HL-60 (cell line): Measurements from ENCODE around the gene NT5C1A.

Experiments
- DNase-seq, 2 experiments: peaks; one replicate each; pipeline ENCODE4 v3.0.0-alpha.2; 2010 to 2020; ENCODE audit warnings: low read depth in 1 of 2, low spot score in 1 of 2
- H3K27ac ChIP-seq: fragments of 250-450 bp; sonication (Bioruptor Pico); replicated peaks from 2 replicates; pipeline ENCODE4 v1.5.1; 2020; ENCODE audit warnings: mild to moderate bottlenecking, moderate library complexity
- H3K27me3 ChIP-seq: fragments of 250-450 bp; sonication (Bioruptor Pico); 2 replicates; pipeline ENCODE4 v1.5.1; 2021; ENCODE audit warnings: mild to moderate bottlenecking, moderate library complexity; ENCODE audit not compliant: insufficient read depth, poor library complexity, severe bottlenecking
- H3K4me3 ChIP-seq: replicated peaks from 2 replicates; pipeline ENCODE4 v1.5.1; 2011; ENCODE audit warnings: mild to moderate bottlenecking, control low read depth, low read length; ENCODE audit not compliant: insufficient read depth
- GABPA ChIP-seq: IDR thresholded peaks from 2 replicates; pipeline ENCODE4 v1.6.1; 2012; ENCODE audit warnings: low read depth
- POLR2AphosphoS5 ChIP-seq: IDR thresholded peaks from 2 replicates; pipeline ENCODE4 v1.6.1; 2012; ENCODE audit warnings: low read depth
- SPI1 ChIP-seq: IDR thresholded peaks from 2 replicates; pipeline ENCODE4 v1.6.1; 2012; ENCODE audit warnings: low read depth, mild to moderate bottlenecking, borderline replicate concordance
- TF ChIP-seq, protein P1 (sequence below): IDR thresholded peaks from 2 replicates; pipeline ENCODE4 v1.6.1; 2012; ENCODE audit warnings: low read depth; ENCODE audit not compliant: insufficient replicate concordance
- TF ChIP-seq, protein P2 (sequence below): IDR thresholded peaks from one replicate; pipeline ENCODE4 v1.5.1; 2011; ENCODE audit warnings: low read length, control low read depth, inconsistent platforms; ENCODE audit not compliant: insufficient read depth

NT5C1A gene

DNA sequence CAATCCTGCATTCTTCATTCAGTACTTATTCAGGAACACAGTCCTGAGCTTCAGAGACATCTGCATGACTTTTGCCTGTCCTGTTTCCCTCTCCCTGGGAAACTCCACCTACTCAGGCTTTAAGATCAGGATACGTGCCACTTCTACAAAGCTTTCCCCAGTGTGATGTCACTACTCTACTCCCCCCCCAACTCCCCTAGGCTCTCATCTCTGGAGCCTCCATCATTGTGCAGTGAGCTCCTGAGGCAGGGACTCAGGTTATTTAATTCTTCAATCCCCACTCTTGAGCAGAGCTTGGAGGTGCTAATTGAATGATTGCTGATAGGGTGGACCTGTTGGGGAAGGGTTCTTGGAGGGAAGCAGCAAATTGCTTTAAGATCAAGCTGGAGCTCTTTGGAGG, 1.2 kb downstream of the NT5C1A start:
- Histone ChIP-seq H3K4me3 (no peak overlapping the region), H3K27me3 (peaks cover 39% of the 10 kb centered on the region), H3K27ac (no peak overlapping the region)
- TF ChIP-seq SPI1 (no peak), POLR2AphosphoS5 (no peak), GABPA (no peak)
- TF ChIP-seq, protein P1, sequence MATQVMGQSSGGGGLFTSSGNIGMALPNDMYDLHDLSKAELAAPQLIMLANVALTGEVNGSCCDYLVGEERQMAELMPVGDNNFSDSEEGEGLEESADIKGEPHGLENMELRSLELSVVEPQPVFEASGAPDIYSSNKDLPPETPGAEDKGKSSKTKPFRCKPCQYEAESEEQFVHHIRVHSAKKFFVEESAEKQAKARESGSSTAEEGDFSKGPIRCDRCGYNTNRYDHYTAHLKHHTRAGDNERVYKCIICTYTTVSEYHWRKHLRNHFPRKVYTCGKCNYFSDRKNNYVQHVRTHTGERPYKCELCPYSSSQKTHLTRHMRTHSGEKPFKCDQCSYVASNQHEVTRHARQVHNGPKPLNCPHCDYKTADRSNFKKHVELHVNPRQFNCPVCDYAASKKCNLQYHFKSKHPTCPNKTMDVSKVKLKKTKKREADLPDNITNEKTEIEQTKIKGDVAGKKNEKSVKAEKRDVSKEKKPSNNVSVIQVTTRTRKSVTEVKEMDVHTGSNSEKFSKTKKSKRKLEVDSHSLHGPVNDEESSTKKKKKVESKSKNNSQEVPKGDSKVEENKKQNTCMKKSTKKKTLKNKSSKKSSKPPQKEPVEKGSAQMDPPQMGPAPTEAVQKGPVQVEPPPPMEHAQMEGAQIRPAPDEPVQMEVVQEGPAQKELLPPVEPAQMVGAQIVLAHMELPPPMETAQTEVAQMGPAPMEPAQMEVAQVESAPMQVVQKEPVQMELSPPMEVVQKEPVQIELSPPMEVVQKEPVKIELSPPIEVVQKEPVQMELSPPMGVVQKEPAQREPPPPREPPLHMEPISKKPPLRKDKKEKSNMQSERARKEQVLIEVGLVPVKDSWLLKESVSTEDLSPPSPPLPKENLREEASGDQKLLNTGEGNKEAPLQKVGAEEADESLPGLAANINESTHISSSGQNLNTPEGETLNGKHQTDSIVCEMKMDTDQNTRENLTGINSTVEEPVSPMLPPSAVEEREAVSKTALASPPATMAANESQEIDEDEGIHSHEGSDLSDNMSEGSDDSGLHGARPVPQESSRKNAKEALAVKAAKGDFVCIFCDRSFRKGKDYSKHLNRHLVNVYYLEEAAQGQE, result no peak
- TF ChIP-seq, protein P2, sequence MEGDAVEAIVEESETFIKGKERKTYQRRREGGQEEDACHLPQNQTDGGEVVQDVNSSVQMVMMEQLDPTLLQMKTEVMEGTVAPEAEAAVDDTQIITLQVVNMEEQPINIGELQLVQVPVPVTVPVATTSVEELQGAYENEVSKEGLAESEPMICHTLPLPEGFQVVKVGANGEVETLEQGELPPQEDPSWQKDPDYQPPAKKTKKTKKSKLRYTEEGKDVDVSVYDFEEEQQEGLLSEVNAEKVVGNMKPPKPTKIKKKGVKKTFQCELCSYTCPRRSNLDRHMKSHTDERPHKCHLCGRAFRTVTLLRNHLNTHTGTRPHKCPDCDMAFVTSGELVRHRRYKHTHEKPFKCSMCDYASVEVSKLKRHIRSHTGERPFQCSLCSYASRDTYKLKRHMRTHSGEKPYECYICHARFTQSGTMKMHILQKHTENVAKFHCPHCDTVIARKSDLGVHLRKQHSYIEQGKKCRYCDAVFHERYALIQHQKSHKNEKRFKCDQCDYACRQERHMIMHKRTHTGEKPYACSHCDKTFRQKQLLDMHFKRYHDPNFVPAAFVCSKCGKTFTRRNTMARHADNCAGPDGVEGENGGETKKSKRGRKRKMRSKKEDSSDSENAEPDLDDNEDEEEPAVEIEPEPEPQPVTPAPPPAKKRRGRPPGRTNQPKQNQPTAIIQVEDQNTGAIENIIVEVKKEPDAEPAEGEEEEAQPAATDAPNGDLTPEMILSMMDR, result no peak
- no peak for DNase-seq

DNA sequence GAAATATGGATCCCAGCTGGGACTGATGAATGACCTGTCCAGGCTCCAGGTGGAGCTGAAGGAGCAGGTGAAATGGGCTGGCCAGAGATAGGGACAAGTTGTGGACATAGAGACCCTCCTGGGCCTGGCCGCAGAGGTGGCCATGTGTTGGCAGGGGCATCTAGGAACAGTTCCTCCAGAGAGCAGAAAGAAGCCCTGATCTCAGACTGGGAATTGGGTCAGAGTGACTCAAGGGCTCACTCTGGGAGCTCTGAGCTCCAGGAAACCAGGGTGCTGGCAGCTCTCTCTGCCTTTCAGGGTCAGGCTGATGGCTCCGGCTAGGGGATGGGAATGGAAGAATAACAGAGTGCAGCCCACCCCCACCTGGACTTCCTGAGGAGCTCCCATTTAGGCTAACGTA, 3.0 kb downstream of the NT5C1A start:
- peaks cover 36% of the 10 kb centered on the region for H3K27me3 ChIP-seq
- no peak overlapping the region for H3K4me3 ChIP-seq
- DNase-seq, result no peak
- TF ChIP-seq, protein P1, result no peak
- TF ChIP-seq, protein P2, result no peak
- TF ChIP-seq GABPA, result no peak
- TF ChIP-seq SPI1, result no peak
- no peak for TF ChIP-seq POLR2AphosphoS5
- H3K27ac ChIP-seq, result no peak overlapping the region

DNA sequence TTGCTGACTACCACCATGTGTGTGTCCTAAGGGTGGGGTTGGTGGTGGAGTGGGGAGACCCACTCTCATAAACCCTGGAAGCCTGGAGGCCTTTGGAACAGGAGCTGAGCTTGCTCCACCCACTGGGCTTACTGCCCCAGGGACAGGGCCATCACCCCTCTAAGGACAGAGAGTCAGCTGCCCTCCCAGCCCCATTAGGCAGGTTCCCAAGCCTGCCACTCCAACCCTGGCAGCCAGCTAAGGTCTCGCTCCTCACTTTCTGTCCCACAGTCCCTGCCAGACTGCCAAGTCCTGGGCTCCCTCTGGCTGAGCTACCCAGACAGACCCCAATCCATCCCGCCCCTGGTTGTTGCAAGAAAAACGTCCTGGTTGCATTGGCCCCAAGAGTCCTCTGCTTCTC, 3.8 kb downstream of the NT5C1A start:
- no peak for TF ChIP-seq GABPA
- TF ChIP-seq SPI1, result no peak
- TF ChIP-seq POLR2AphosphoS5, result no peak
- TF ChIP-seq, protein P1, result no peak
- TF ChIP-seq, protein P2, result no peak
- Histone ChIP-seq H3K27ac (no peak overlapping the region), H3K4me3 (no peak overlapping the region), H3K27me3 (peaks cover 30% of the 10 kb centered on the region)
- no peak for DNase-seq
